ENCODE data around the gene PCSK1. TPM values are rescaled to one million over a fixed set of nuclear protein-coding genes. Genes with fewer than 3 reads are reported as not detected.
"Not testable (repeated sequence)": the region's sequence is repeated elsewhere in the genome, so short reads cannot be mapped to it uniquely, and the experiment has no call there.

PCSK1 gene
- polyA plus RNA-seq, 6 donors from 2014 or later = not detected

DNA sequence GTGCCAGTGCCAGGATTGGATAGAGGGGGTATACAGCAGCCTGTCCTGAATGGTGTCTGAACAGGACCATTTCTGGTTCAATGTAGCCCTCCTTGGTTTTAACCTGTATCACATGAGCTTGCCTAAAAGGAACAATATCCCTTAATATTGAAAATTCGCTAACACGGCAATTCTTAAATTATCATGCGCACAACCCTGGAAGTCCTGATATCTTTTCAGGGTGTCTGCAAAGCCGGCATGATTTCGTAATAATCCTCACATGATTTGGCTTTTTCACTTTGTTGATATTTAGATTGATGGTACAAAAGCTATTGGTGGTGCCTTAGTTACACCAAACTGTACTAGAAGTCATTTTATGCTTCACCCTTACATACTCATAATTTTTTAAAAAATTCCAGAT lies 53.2 kb downstream of the PCSK1 start:
- ATAC-seq (ENCODE audit: low read depth in 2 of 2) (no peak), DNase-seq (no peak)
- H3K4me1 Mint-ChIP-seq = no peaks in the 10 kb centered on the region
- no peaks in the 10 kb centered on the region for H3K36me3 Mint-ChIP-seq
- no peaks in the 10 kb centered on the region for H3K9me3 Mint-ChIP-seq
- no peak overlapping the region for H3K4me3 Mint-ChIP-seq
- no peak overlapping the region for H3K27ac Mint-ChIP-seq
- peaks cover 4 to 6% (median 6%) of the 10 kb centered on the region in 3 donors for H3K27me3 Mint-ChIP-seq

DNA sequence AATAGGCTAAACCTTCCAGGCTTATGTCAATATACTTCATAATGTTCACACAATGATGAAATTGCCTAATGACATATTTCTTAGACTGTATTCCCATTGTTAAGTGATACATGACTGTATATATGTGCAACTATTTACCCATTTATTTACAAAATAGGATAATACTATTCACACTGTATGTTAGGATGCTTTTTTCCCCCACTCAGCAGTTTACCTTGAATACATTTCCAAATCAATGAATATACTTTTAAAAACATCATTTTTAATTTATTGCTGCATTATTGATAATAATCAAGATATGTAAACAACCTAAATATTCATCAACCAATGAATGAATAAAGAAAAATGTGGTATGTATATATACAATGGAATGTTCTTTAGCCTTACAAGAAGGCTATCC lies 55.5 kb downstream of the PCSK1 start:
- peaks cover 9 to 21% (median 14%) of the 10 kb centered on the region in 3 donors for H3K27me3 Mint-ChIP-seq
- H3K4me3 Mint-ChIP-seq = no peak overlapping the region
- no peak overlapping the region for H3K27ac Mint-ChIP-seq
- ATAC-seq (ENCODE audit: low read depth in 2 of 2) (no peak), DNase-seq (no peak)
- H3K4me1 Mint-ChIP-seq = no peaks in the 10 kb centered on the region
- no peaks in the 10 kb centered on the region for H3K9me3 Mint-ChIP-seq
- H3K36me3 Mint-ChIP-seq = no peaks in the 10 kb centered on the region

DNA sequence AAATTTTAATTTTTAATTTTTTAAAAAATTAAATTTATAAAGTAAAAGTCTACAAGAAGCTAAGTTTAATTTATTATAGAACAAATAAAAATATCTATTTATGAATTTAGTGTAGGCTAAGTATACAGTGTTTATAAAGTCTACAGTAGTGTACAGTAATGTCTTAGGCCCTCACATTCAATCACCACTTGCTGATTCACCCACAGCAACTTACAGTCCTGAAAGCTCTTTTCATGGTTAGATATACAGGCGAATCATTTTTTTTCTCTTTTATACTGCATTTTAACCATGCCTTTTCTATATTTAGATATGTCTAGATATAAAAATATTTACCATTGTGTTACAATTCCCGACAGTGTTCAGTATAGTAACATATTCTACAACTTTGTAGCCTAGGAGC lies 55.9 kb downstream of the PCSK1 start:
- ATAC-seq (ENCODE audit: low read depth in 2 of 2) (no peak), DNase-seq (no peak)
- no peaks in the 10 kb centered on the region for H3K9me3 Mint-ChIP-seq
- peaks cover 12 to 25% (median 18%) of the 10 kb centered on the region in 3 donors for H3K27me3 Mint-ChIP-seq
- H3K36me3 Mint-ChIP-seq = no peaks in the 10 kb centered on the region
- H3K4me3 Mint-ChIP-seq = no peak overlapping the region
- no peak overlapping the region for H3K27ac Mint-ChIP-seq
- no peaks in the 10 kb centered on the region for H3K4me1 Mint-ChIP-seq

DNA sequence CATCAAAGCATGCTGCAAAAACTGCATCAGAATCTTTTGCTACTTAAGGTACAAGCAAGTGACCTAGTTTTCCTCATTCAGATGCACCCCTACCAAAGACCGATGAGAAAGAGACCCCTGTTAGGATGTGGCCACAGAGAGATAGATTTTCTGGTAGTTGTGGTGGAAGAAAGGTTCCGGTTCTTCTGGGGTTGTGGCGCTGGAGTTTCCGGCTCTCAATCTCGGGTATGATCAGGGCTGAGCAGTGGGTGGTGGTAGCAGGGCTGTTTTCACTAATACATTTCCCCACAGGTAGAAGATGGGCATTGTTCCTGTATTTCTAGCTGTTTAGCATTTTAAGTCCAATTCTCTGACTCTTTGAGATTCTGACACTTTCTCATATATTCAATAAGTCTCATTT lies 58.4 kb downstream of the PCSK1 start:
- Mint-ChIP-seq H3K4me3 (no peak overlapping the region), H3K4me1 (no peaks in the 10 kb centered on the region), H3K27me3 (peaks cover 26 to 40% (median 30%) of the 10 kb centered on the region in 3 donors), H3K9me3 (peaks cover 0 to 2% (median 0%) of the 10 kb centered on the region in 7 donors), H3K27ac (no peak overlapping the region), H3K36me3 (no peaks in the 10 kb centered on the region)
- DNase-seq (no peak), ATAC-seq (ENCODE audit: low read depth in 2 of 2) (no peak)

DNA sequence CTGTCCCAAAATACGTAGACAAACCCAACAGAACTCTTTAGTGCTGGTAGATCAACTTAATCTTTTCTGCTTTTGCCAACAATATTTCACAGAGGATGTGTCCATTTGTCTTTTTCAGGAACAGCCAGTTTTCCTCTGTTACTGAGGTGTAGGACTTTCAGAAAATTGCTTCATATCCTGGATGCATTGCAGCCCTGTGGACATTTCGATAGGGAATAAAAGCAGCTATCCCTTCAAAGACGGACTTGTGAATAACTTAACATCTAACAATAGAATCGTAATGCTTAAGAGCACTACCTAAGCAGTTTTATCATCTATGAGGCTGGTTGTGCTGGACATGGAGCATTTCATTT lies 59.7 kb downstream of the PCSK1 start:
- no peak for ATAC-seq (ENCODE audit: low read depth in 2 of 2)

DNA sequence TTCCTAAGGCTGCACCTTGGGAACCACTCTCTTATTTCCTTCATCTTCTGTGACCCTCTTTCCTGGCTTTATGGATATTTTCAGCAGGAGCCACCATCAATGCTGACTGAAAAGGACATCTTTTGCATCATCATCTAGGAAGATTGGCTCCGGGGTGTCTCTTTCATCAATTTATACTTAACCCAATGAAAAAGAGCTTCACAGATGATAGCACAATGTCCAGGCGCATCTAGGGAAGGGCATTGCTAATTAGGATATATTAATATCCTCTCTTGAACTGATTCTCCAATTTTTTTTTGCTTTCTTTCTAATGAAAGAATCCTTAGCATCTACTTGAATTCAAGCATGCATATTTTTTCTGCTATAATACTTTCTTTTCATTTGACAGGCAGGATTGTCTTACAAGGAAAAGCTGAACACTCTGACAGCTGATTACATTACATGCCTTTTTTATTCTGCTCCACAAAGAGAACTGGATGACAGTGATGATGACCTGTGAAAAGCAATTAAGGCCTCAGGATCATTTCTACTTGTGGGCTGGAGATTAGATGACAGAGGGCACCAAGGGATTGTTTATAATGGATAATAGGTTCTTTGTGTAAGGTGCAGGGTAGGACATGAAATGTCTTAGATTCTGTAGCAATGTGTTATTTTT lies 60.2 kb downstream of the PCSK1 start:
- Mint-ChIP-seq H3K4me3 (no peak overlapping the region), H3K36me3 (no peaks in the 10 kb centered on the region)

More for the DNA sequence above, 59.7 kb downstream of the PCSK1 start:
- Mint-ChIP-seq H3K27ac (no peak overlapping the region), H3K4me3 (no peak overlapping the region), H3K36me3 (no peaks in the 10 kb centered on the region), H3K4me1 (no peaks in the 10 kb centered on the region), H3K9me3 (peaks cover 0 to 4% (median 0%) of the 10 kb centered on the region in 7 donors), H3K27me3 (peaks cover 35 to 45% (median 37%) of the 10 kb centered on the region in 3 donors)
- DNase-seq = no peak

DNA sequence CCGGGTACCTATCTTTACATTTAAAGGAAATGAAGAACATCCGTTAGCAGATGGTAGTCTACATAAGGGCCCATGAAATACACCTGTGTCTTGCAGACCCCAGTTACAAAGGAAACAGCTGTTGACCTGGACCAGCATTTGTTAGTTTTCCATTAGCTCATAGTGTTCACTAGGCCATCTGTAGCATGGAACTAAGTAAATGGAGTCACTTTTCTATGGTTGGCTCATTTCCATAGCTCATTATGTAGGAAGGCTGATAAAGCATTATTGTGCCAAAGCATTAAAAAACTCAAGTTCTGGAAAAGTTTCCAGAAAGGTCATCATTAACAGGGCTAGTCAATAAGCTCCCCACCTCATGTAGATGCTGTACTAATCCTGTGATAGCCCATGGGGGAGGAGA lies 62.1 kb downstream of the PCSK1 start:
- Mint-ChIP-seq H3K4me3 (no peak overlapping the region), H3K27ac (no peak overlapping the region), H3K27me3 (peaks cover 35 to 55% (median 40%) of the 10 kb centered on the region in 3 donors), H3K4me1 (no peaks in the 10 kb centered on the region), H3K36me3 (no peaks in the 10 kb centered on the region), H3K9me3 (peaks cover 0 to 4% (median 0%) of the 10 kb centered on the region in 7 donors)
- ATAC-seq (ENCODE audit: low read depth in 2 of 2) (no peak), DNase-seq (no peak)

More for the DNA sequence above, 60.2 kb downstream of the PCSK1 start:
- no peak for DNase-seq
- Mint-ChIP-seq H3K9me3 (peaks cover 0 to 4% (median 0%) of the 10 kb centered on the region in 7 donors), H3K4me1 (no peaks in the 10 kb centered on the region), H3K27ac (no peak overlapping the region), H3K27me3 (peaks cover 35 to 45% (median 40%) of the 10 kb centered on the region in 3 donors)
- no peak for ATAC-seq (ENCODE audit: low read depth in 2 of 2)

DNA sequence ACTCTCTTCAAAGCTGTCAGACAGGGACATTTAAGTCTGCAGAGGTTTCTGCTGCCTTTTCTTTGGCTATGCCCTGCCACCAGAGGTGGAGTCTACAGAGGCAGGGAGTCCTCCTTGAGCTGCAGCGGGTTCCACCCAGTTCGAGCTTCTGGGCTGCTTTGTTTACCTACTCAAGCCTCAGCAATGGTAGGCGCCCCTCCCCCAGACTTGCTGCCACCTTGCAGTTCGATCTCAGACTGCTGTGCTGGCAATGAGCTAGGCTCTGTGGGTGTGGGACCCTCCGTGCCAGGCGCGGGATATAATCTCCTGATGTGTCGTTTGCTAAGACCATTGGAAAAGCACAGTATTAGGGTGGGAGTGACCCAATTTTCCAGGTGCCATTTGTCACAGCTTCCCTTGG lies 65.7 kb downstream of the PCSK1 start:
- not testable (repeated sequence) for H3K4me1 Mint-ChIP-seq; H3K4me3 Mint-ChIP-seq; DNase-seq; ATAC-seq (ENCODE audit: low read depth in 2 of 2); H3K27ac Mint-ChIP-seq; H3K36me3 Mint-ChIP-seq
- H3K9me3 Mint-ChIP-seq = peaks cover 2 to 18% (median 6%) of the 10 kb centered on the region in 7 donors
- peaks cover 28 to 32% (median 28%) of the 10 kb centered on the region in 3 donors for H3K27me3 Mint-ChIP-seq

DNA sequence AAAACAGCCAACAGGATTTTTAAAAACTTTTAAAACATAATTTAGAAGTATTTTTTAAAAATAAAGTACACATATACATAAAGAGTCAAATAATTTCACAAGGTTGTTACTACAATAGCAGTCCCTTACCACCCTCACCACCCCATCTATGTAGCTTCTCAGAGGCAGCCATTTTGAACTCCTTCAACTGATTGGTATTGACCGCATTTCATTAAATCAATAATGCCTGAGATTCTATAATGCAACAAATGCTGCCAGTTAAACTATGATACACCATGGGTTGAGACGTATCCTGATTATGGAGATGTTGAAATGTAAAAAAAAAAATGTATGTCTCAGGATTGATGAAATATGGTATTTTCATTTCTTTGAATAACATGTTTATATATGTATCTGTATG lies 78.8 kb downstream of the PCSK1 start:
- DNase-seq (no peak), ATAC-seq (ENCODE audit: low read depth in 2 of 2) (no peak)
- Mint-ChIP-seq H3K27me3 (peaks cover 0 to 30% (median 23%) of the 10 kb centered on the region in 3 donors), H3K36me3 (no peaks in the 10 kb centered on the region), H3K27ac (no peak overlapping the region), H3K9me3 (peaks cover 2 to 34% (median 13%) of the 10 kb centered on the region in 7 donors), H3K4me3 (peak overlapping the region in 1 of 8 donors; percentile 13), H3K4me1 (no peaks in the 10 kb centered on the region)

DNA sequence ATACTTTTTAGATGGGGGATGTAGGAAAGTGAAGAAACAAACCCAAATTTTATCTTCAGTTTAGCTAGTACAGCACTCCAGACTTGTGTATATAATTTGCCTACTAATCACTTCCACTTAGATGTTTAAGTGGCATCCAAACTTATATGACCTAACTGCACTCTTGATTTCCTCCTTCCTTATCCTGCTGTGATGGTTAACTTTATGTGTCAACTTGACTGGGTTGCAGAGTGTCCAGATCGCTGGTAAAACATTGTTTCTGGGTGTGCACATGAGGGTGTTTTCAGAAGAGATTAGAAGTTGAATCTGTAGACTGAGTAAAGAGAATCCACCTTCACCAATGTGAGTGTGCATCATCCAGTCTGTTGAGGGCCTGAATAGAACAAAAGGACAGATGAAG lies 79.8 kb downstream of the PCSK1 start:
- no peak for DNase-seq
- Mint-ChIP-seq H3K27me3 (peaks cover 0 to 24% (median 17%) of the 10 kb centered on the region in 3 donors), H3K4me1 (no peaks in the 10 kb centered on the region), H3K9me3 (peaks cover 2 to 34% (median 13%) of the 10 kb centered on the region in 7 donors), H3K27ac (peak overlapping the region in 1 of 6 donors; percentile 50), H3K36me3 (no peaks in the 10 kb centered on the region), H3K4me3 (no peak overlapping the region)
- ATAC-seq (ENCODE audit: low read depth in 2 of 2) = no peak

DNA sequence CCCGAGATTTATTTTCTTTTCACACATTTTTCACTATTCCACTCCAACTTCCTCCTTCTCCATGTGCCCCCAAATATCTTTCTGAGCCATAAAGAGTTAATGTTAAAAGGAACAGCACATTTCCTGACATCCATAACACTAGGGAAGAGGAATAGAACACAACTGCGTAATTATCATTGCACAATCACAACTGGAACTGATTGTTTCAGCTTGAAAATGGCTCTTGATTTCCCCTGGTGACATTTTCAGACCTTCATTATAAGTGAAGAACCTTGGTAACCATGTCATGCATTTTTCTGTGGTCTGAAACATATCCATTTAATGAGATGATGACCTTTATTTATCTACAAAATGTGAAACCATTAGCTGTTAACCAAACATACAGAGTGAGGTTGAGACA lies 82.4 kb downstream of the PCSK1 start:
- Mint-ChIP-seq H3K36me3 (no peaks in the 10 kb centered on the region), H3K4me1 (no peaks in the 10 kb centered on the region), H3K27ac (no peak overlapping the region), H3K27me3 (peaks cover 5 to 19% (median 16%) of the 10 kb centered on the region in 3 donors), H3K9me3 (peaks cover 0 to 18% (median 3%) of the 10 kb centered on the region in 7 donors), H3K4me3 (no peak overlapping the region)
- ATAC-seq (ENCODE audit: low read depth in 2 of 2) = no peak
- no peak for DNase-seq

DNA sequence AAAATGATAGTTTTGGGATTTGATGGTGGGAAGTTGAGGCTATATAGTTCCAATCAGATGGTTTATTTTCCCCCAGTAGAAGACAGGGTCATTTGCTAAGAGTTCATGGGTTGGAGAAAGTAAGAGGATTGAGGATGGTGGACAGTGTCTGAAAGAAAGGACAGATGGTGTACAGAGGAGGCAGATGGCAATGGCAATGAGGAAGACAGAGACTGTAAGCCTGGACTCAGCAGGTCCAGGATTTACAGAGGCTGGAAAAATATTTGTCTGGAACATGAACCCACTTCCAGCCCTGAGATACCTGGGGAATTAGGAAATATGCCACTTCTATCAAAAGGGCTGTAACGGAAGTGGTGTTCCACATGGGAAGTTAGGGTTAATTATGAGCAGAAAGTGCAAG lies 84.5 kb downstream of the PCSK1 start:
- Mint-ChIP-seq H3K4me3 (no peak overlapping the region), H3K27me3 (peaks cover 16 to 32% (median 17%) of the 10 kb centered on the region in 3 donors), H3K27ac (no peak overlapping the region), H3K9me3 (peaks cover 0 to 16% (median 3%) of the 10 kb centered on the region in 7 donors), H3K36me3 (no peaks in the 10 kb centered on the region), H3K4me1 (no peaks in the 10 kb centered on the region)
- ATAC-seq (ENCODE audit: low read depth in 2 of 2) = no peak
- DNase-seq = no peak

DNA sequence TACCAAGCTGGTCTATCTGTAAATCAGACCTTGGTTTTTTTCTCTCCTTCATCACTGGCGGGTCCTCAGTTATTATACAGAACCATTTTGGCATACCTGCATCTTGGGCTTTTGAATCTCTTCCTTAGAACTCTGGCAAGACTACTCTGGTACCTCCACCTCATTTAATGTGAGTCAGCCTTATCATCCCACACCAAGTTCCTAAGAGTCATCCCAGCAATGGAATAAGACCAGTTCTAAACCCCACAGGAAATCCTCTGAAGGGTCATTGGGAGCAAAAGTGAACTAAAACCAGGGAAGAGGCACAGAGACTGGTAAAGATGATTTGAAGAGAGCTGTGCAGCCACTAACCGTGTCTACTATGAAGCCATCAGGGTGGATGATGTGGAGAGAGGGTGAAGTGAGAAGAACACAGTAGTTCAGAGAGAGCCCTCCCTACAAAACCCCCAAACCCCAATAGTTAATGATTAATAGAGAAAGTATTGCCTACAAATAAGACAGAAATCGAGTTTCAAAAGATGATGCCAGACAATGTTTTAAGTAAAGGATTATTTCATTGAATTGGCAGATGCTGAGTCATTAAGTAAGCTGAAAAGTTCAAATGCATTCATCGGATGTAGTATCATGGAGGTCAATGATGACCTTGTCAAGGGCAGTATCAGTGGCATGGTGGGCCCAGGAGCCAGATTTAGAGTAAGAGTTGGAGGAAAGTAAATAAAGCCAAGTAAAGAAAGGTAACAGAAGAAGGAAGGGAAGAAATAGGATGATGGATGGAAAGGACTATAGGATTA lies 85.4 kb downstream of the PCSK1 start:
- Mint-ChIP-seq H3K4me3 (no peak overlapping the region), H3K27me3 (peaks cover 16 to 33% (median 17%) of the 10 kb centered on the region in 3 donors), H3K36me3 (no peaks in the 10 kb centered on the region), H3K9me3 (peaks cover 0 to 8% (median 2%) of the 10 kb centered on the region in 7 donors), H3K27ac (no peak overlapping the region), H3K4me1 (no peaks in the 10 kb centered on the region)
- DNase-seq (no peak), ATAC-seq (ENCODE audit: low read depth in 2 of 2) (no peak)

Data from naive B cell (primary cell).